Measurements from ENCODE around the gene NAA40.
A peak's percentile ranks its signal among the peaks of the same experiment; 100 is the strongest.

Gene NAA40

GRCh38 chr11:63914896-63915691, 23.7 kb upstream of the NAA40 start:
- DNase-seq (ENCODE audit: low read depth, low spot score): no peak
- peak overlapping the region; percentile 12 for H3K4me3 ChIP-seq (ENCODE audit: low read depth, low read length)
- no peak for TF ChIP-seq CTCF (IDR thresholded peaks at IDR 0.05; ENCODE audit: insufficient read depth, low read length, missing control alignments)
- ChIA-PET CTCF (interaction anchor here (1.0 to 10.4 kb wide), 6 partner anchors 8 to 78 kb away, joined by 3 to 47 read pairs (median 6); partner anchors contain the start of gene MARK2), POLR2A (no interaction called here)

GRCh38 chr11:63915961-63916836, 22.6 kb upstream of the NAA40 start:
- ChIA-PET POLR2A (interaction anchor here (0.9 kb wide), 1 partner anchor 78 kb away, joined by 4 read pairs; the partner anchor contains the start of gene MARK2), CTCF (interaction anchor here (1.0 to 10.4 kb wide), 9 partner anchors 10 to 79 kb away, joined by 3 to 47 read pairs (median 8); partner anchors contain the start of gene MARK2)
- no peak for DNase-seq (ENCODE audit: low read depth, low spot score)
- peak; percentile 76 for TF ChIP-seq CTCF (IDR thresholded peaks at IDR 0.05; ENCODE audit: insufficient read depth, low read length, missing control alignments)
- peak overlapping the region; percentile 57 for H3K4me3 ChIP-seq (ENCODE audit: low read depth, low read length)

- POLR2A ChIA-PET: interaction anchor here (0.8 to 0.9 kb wide), 2 partner anchors 10 to 78 kb away, joined by 4 read pairs; partner anchors contain the start of gene MARK2
Measured at GRCh38 chr11:63916837-63917691, 21.7 kb upstream of the NAA40 start, which contains the start of gene RCOR2. RCOR2 (minus strand) TSS chr11:63917164; CDS start chr11:63916456, 708 bp downstream.

DNA sequence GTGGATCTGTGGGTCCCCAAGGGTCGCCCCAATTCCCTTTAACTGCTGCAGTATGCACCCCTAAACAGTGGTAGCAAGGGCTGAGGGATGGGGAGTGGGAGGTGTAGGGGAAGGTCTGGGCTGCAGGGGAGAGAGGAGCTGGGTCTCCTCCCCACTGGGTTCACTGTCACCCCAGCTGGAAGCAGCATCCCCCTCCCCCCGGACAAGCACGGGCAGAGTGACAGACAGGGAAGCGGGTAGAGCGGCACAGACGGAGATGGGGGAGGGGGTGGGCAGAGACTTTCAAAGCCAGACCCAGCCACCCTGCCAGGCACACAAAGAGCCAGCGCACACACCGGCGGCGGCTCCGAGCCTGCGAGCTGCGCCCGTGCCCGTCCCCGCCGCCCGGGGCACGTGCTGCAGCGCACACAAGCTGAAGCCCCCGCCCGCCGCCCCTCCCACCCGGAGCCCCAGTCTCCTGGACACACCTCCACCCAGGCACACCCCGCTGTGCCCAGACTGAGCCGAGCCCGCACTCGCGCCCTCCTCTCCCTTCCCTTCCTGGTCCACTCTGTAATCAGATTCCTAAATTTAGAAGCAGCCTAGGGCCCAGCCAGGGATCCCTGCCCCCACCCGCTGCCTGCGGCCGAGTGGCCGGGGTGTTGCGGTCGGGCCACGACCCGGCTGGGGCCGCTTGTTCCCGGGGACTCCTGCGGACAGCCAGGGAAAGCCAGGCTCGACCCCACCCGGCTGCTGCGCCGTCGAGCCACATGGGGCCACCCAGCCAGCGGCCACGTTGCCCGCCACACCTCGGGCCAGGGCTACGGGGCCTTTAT, 20.9 kb upstream of the NAA40 start:
- no peak for DNase-seq (ENCODE audit: low read depth, low spot score)
- peak overlapping the region; percentile 57 for H3K4me3 ChIP-seq (ENCODE audit: low read depth, low read length)
- no peak for TF ChIP-seq CTCF (IDR thresholded peaks at IDR 0.05; ENCODE audit: insufficient read depth, low read length, missing control alignments)
- ChIA-PET POLR2A (interaction anchor here (0.8 to 0.9 kb wide), 2 partner anchors 11 to 79 kb away, joined by 4 read pairs; partner anchors contain the start of gene MARK2), CTCF (interaction anchor here (0.9 to 10.4 kb wide), 8 partner anchors 9 to 80 kb away, joined by 3 to 47 read pairs (median 5); partner anchors contain the start of gene MARK2)

More at GRCh38 chr11:63916837-63917691, 21.7 kb upstream of the NAA40 start, which contains the start of gene RCOR2:
- no peak for TF ChIP-seq CTCF (IDR thresholded peaks at IDR 0.05; ENCODE audit: insufficient read depth, low read length, missing control alignments)
- H3K4me3 ChIP-seq (ENCODE audit: low read depth, low read length): peak within 1 kb of the TSS; percentile 57
- no peak for DNase-seq (ENCODE audit: low read depth, low spot score)
- CTCF ChIA-PET: interaction anchor here (0.6 to 10.4 kb wide), 12 partner anchors 10 to 80 kb away, joined by 3 to 47 read pairs (median 4); partner anchors contain the start of gene MARK2

Measured in AG04449 (cell line).